ENCODE results near the gene ATP5MG.
A peak's percentile ranks its signal among the peaks of the same experiment; 100 is the strongest.
"Not testable (repeated sequence)": the region's sequence is repeated elsewhere in the genome, so short reads cannot be mapped to it uniquely, and the experiment has no call there.

Gene ATP5MG

GRCh38 chr11:118401151-118401879, at the start of gene ATP5MG:
ATP5MG (plus strand) TSS chr11:118401606; CDS start chr11:118401666, 60 bp downstream.
- peak; percentile 94 for DNase-seq

DNA sequence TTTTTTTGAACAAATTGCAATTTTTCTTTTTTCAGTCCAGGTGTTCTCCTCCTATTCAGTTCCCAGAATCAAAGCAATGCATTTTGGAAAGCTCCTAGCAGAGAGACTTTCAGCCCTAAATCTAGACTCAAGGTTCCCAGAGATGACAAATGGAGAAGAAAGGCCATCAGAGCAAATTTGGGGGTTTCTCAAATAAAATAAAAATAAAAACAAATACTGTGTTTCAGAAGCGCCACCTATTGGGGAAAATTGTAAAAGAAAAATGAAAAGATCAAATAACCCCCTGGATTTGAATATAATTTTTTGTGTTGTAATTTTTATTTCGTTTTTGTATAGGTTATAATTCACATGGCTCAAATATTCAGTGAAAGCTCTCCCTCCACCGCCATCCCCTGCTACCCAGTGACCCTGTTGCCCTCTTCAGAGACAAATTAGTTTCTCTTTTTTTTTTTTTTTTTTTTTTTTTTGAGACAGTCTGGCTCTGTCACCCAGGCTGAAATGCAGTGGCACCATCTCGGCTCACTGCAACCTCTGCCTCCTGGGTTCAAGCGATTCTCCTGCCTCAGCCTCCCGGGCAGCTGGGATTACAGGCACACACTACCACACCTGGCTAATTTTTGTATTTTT, 48.2 kb upstream of the ATP5MG start:
- no peak for DNase-seq

- no peak for DNase-seq
Measured at GRCh38 chr11:118358071-118358470, 43.3 kb upstream of the ATP5MG start.

DNA sequence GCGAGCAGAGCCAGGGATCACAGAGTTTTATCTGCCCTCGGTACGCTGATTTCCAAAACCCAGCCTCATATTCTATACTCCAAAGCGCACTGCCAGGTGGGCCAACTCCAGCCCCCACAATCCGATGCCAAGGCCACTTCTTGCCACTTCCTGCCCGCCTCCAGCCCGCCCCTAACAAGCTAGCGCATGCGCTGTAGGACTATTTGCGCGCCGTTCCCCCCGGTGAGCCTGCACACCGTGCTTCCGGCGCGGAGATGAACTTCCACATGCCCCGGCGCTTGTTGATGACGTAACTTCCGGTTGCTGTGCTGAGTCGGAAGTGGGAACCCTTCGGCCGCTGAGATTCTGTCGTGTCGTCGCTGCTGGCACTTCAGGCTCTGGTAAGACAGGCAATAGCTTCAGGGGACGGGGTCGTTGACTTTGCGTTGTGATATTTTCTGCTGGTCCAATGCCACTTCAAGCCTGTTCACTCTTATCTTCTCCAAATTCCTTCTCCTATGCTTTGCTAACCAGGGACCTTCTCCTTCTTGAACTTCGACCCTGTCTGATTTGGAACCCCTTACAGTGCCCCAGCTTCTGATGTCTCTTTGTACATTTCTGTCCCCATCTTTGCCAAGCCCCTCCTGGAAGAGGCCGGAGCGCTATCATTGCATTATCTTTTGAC, 42.0 kb upstream of the ATP5MG start, which contains the start of gene UBE4A:
TSS of gene UBE4A (plus strand) at position 306 of the 664 bp plus-strand sequence. CDS start 5,481 bp downstream, outside the sequence.
- peak; percentile 98 for DNase-seq

GRCh38 chr11:118364956-118365615, 36.3 kb upstream of the ATP5MG start:
- DNase-seq, result no peak

DNA sequence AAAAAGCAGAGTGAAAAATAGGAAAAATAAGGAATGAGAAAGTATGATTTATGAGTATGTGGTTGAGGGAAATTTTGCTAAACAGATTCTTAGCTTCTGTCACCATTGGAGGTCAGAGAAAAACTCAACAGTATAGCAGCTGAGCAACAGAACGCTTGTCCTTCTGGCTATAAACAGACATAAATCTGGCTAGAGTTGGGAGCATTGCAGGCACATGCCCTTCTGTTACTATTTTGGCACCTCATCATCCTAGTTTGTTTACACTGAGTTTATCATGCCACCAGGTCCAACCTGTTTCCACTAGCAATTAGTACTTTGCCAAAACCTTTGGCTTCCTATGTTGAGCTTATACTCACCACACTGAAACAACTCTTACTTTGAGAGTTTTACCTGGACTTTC, 35.1 kb upstream of the ATP5MG start:
- no peak for DNase-seq

DNA sequence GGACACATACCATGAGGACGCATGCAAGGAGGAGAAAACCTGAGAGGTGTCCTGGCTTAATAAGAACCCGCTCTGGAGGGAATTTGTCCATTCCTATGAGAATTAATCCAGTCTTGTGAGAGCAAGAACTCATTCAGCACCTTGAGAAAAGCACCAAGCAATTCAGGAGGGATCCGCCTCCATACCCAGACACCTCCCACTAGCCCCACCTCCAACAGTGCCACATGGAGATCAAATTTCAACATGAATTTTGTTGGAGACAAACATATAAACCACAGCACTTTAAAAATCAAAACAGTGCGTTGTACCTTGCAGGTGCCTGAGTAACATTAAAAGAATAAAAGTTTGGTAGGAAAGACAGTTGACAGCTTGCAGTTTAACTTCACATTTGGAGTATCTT, 30.6 kb upstream of the ATP5MG start:
- no peak for DNase-seq

- DNase-seq, result no peak
Measured at GRCh38 chr11:118373263-118373662, 28.1 kb upstream of the ATP5MG start.

DNA sequence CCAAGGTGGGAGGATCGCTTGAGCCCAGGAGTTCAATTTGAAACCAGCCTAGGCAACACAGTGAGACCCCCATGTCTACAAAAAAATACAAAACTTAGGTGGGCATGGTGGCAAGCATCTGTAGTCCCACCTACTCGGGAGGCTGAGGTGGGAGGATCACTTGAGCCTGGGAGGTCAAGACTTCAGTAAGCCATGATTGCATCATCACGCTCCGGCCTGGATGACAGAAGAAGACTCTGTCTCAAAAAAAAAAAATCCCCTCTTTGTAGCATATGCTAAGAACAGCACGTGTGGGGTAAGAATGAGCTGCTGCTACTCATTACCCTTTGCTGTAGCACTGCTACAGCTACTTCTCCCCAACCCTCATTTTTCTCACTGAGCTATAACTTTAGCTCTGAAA, 27.5 kb upstream of the ATP5MG start:
- DNase-seq, result no peak

GRCh38 chr11:118374729-118375128, 26.7 kb upstream of the ATP5MG start:
- no peak for DNase-seq

DNA sequence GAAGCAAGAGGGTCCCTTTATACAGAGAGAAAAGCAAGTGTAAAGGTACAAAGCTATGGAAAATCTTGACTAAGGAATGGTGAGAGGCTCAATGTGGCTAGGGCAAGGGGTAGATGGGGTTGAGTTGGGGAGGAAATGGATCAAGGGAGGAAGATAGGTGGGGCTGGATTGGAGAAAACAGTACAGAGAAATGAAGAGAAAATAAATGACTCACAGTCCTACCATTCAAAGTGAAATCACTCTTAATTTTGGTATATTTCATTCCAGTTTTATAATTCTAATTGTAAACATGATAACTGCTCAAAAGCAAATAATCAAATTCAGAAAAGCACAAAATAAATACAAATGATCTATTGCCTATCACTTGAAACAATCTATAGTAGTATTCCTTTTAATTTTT, 25.4 kb upstream of the ATP5MG start:
- DNase-seq, result no peak

GRCh38 chr11:118379497-118379896, 21.9 kb upstream of the ATP5MG start:
- no peak for DNase-seq

GRCh38 chr11:118380571-118380970, 20.8 kb upstream of the ATP5MG start:
- no peak for DNase-seq

DNA sequence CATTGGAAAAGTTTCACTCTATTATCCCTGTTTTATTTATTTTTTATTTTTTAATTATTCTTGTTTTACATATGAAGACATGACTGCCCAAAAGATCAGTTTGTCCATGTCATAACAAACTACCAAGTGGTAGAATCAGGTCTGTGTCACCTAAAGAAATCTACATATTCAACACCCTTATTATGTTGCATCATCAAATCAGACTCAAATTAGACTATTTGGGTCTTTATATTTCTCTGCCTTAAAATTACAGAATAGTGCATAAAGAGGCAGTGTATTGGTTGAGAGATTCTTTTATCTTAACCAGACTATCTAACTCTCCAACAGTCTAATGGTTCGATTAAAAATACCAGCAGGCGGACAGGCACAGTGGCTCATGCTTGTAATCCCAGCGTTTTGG, 18.5 kb upstream of the ATP5MG start:
- DNase-seq, result no peak

DNA sequence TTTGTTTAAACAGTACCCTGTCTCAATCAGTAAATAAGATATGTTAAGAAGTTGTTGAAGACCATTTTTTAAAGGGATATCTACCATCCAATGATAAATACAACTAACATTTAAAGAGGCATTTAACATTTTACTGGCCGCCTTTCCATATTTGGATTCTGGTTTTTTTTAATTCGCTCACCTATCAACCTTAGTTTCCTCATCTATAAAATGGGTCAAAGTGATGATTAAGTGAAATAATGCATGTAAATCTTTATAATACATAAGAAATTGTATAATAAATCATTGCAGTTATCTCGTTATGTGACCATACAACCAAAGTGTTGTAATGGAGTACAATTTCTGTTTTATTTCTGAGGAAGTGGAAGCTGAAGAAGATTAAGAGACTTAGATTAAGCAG, 17.7 kb upstream of the ATP5MG start:
- DNase-seq, result no peak

- DNase-seq, result no peak
Measured at GRCh38 chr11:118396097-118396501, 5.3 kb upstream of the ATP5MG start.

- DNase-seq, result no peak
Measured at GRCh38 chr11:118397448-118397847, 4.0 kb upstream of the ATP5MG start.

GRCh38 chr11:118398791-118399559, 2.4 kb upstream of the ATP5MG start:
- no peak for DNase-seq

DNA sequence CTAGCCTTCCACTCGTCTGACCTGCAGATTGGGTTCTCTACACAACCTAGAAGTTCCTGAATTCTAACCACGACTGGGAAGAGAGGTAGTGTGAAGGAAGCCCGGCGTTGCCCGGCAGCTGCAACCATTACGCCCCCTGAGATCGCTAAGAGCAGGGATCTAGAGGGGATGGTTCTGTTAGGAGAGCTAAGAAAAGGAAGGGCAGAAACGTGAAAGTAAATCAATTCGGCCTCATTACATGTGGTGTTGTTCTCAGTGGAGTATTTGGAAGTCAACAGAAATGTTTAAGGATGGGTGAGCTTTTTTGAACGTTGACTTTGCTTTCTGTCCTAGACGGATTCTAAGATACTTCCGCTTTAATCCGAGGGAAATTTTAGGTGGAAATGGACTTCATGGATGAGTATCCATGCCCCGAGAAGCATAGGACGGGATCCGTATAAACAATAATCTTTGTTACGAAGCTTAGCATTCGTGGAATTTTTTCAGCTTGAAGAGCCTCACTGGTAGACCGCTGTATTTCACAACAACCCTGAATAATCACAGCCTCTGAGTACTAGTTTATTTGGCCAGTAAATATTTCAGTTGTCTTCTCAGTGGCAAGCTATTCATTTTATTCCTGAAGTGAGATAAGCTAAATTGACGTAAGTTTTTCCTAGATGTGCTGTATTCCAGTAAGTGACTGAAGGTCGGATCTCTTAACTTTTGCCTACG, 629 bp downstream of the ATP5MG start:
- DNase-seq, result no peak

GRCh38 chr11:118402594-118402993, 1.2 kb downstream of the ATP5MG start:
- not testable (repeated sequence) for DNase-seq

GRCh38 chr11:118406599-118407166, 5.3 kb downstream of the ATP5MG start:
- peak; percentile 75 for DNase-seq

All from NCI-H1092 (cell line).